CD4-positive, alpha-beta T cell treated with Interleukin-15 for 1 hour (primary cell): ENCODE results near the gene RNF214.

Source experiments
- DNase-seq: peaks from one replicate; pipeline ENCODE4 v3.0.0-alpha.2; 2020

RNF214 gene

DNA sequence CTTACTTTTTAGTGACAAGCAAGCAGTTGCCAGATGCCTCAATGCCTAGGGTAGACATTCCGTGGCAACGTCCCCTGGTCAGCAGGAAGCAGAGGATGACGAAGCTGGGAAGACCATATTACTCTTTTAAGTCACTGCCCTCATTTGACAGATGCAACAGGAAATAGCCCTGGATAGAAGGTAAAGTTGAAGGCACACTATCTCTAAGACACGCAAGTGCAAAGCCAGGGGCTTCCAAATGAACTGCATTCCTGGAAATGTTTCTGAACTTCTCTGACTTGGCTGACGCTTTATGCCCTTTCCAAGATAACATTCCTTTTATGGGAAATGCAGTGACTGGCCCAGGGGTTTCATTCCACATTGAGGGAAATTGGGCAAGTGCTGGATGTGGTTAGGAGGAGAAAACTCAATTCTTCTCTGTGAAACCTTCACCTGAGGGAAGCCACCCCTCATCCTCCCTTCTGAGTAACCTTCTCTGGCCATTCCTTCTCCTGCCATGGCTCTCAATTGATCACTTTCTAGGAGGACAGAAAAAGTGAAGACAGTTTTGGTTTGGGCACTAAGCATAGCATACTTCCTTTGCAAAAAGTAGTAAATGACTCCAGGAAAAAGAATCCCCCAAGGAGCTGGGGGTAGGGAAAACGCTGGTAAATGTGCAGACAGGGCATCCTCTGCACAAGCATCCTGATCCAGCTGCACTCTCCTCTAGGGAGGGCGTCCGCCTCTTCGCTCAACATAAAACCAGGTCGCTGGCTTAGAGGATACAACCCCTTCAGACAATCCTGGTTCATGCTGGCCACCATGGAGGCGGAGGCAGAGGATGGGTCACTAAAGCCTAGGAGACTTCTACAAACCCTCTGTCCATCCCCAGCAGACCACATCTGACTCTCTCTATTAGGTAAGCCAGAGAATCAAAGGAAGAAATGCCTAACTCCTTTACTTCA is 15.1 kb upstream of the RNF214 start:
- DNase-seq, result no peak

GRCh38 chr11:117218133-117218915 is 14.1 kb upstream of the RNF214 start:
- DNase-seq, result no peak

DNA sequence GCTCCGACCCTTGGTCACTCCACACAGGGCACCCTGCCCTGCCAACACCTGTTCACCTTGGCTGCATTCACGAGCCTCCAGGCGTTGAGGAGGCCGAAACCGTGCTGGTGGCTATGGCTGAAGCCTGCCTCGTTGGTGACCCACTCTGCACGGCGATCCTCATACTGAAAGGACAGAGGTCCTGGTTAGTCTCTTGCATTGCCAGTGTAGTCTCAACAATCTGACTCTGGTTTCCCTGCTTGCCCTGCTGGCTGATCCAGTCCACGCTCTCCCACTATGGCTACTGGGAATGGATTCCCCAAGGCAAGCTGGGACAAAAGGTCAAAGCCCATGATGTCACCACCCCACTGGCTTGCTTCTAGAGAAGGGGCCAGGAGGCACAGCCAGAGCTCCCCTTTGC is 13.5 kb upstream of the RNF214 start:
- no peak for DNase-seq

GRCh38 chr11:117219455-117219854 is 13.0 kb upstream of the RNF214 start:
- DNase-seq, result no peak

- no peak for DNase-seq
Observed at GRCh38 chr11:117219995-117220394, 12.5 kb upstream of the RNF214 start.

GRCh38 chr11:117220568-117220967 is 11.9 kb upstream of the RNF214 start:
- no peak for DNase-seq

DNA sequence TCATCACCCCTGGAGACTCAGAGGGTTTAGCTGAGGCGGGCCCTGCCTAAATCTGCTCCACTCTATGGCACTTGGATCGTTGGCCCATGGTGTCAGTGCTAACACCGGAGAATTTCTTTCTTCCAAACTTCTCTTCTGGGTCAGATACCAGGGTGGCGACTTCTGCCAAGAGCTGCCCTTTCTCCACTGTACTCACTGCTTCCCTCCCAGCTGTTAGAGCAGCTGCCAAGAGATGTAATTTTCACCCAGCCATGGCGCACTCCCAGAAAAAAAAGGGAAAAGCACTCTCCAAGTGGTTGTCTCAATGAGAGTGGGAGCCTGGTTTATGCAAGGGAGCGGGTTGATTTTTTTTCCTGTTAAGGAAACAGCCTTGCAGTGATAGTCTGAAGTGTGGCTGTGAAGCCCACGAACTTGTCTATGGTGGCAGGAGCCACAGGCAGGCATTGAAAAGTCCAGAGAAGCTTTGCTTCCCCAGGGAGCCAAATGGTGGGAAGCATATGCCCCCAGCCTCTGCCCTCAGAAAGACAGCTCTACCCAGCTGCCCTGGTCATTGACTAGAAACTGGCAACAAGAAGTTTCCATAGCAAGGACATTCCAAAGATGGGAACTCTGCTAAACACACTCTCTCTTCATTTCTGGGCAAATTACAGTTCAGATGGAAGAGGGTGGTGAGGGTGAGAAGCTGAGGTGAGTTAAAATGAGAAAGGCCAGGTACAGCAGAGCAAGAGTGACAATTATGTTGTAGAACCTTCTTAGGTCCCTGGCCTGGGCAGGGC is 11.3 kb upstream of the RNF214 start:
- no peak for DNase-seq

- no peak for DNase-seq
Observed at GRCh38 chr11:117221775-117222517, 10.5 kb upstream of the RNF214 start.

DNA sequence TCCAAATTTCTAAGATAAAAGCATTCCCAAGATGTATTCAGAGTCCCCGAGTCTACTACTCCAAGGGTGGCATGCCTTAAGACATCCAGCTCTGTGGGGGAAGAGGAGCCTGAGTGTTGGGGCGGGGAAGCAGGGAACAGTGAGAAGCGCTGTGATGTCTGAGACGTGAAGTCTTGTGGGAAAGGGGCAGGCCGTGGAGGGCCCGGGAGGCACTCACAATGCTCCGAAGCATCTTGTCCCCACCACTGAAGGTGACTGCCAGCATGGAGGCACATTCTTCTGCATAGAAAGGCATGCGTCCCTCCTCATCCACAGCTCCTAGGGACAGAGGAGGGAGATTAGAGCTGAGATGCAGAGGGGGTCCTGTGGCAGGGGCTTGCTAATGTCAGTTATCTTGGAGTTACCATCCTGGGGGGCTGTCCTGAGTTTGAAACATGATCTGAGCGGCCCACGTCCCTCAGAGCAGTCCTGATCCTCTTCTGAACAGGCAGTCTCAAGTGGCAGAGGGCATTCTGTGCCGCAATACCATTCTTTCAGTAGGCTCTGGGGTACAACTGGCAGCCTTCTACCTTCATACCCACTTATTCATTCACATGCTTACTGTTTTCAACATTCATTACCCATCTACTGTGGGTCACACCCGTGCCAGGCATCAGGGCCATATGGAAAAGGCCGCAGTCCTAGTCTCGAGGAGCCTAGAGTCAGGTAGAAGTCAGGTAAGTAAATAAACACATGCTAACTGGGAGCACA is 9.3 kb upstream of the RNF214 start:
- no peak for DNase-seq

DNA sequence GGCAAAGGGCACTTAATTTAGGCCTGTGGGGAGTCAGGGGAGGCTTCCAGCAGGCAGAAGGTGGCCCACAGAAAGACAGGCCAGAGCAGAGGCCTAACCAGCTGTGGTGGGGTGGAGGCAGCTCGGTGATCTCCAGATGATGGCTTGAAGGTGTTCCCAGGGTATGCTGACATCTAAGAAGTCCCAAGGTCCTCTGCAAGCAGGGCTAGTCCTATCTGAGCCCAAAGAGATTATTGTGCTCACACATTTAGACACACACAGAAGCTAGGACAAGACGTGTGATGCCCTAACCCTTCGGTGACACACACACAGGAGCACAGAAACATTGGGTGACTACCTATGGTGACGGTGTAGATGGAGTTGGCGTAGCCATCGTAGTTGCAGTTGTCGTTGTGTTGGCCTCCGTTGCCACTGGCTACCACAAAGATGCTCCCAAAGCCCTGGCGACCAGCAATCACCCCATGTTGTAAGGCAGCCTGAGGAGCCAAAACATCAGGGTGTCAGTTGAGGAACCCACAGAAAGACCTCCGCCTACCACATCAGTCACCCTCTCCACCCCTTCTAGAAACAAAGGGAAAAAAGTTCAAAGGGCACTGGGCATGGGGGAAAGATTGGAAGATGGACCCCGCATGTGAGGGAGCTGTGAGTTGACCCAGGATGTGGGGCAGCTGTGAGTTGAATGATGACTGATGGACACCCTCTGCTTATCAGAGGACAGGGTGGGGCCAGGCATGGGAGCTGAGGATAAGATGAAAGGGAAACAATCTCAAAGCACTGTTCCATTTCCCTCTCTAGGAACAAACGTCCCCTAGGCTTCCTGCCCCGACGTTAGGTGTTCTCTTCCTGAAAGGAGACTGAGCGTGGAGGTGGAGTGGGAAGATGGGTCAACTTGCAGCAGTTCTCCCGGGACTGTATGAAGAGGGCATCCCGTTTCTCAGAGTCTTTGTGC is 8.5 kb upstream of the RNF214 start:
- DNase-seq, result no peak

DNA sequence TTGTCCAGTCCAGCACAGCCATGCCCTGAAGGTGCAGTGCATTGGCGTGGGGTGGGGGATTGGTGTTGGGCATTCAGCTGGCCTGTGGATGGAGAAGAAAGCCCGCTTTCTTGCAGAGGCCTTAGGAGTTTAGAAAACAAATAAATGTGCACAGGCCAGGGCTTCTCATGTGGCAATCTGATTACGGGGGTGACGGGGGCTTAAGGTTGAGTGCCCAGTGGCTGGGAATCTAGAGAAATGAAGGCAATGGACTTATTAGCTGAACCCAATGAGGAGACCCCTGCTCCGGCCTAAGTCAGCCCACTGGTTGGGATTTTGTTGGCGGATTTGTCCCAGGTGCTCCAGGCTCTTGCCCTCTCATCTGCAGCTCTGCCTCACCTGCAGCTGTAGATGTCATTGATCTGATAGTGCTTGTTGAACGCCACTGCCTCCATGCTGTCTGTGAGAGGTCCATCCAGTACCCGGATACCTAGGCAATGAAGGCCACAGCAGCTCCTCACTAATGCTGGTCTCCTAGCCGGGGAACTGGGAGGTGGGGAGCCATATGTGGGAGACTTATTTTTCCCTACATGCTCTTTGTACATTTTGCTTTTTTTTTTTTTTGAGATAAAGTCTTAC is 6.8 kb upstream of the RNF214 start:
- no peak for DNase-seq

GRCh38 chr11:117226388-117227385 is 5.8 kb upstream of the RNF214 start:
- DNase-seq, result peak; percentile 67

DNA sequence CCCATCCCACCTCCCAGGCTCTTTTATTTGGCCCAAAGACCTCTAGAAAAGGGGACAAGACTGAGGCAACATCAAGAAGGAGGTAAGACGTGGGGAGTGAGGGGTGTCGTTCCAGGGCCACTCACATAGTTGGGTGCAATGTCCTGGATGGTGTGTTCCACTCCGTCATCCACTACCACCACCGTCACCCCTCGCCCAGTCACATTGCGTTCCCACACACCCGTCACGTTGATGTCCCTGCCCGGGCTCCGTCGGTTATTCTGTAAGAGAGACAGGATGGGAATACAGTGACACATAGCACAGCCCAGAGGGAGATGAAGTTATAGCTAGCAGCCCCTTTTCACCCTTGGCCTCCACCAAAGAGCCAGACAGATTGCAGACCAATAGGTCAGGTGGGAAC is 4.4 kb upstream of the RNF214 start:
- no peak for DNase-seq

GRCh38 chr11:117229411-117229810 is 3.1 kb upstream of the RNF214 start:
- no peak for DNase-seq

- DNase-seq, result no peak
Observed at GRCh38 chr11:117229931-117230285, 2.6 kb upstream of the RNF214 start.

DNA sequence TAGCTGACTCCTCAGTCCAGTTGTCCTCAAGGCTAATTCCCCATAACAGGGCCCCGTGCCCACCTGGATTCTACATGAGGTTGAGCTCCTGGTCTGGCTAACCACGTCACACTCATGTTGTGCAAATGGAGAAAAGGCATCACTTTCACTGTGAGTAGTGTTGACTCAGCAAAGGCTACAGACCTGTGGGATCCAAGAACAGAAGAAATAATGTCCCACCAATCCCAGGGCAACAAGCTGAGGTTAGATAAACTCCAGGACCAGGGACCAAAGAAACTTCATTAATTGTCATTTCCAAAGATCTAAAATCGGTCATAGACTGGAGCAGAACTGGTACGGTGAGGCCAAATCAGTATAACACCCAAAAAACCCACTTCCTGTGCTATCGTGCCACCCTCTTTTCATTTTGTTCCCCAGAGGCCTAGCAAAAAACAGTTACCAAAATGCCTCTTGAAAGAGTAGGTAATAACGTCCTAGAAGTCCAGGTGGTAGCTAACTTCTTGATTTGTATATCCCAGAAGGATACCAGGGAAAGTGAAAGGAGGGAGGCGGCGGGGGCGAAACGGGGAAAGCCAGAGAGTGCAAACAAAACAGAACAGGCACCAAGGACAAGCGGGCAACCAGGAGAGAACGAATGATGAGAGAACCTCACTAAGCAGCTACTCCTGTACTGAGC is 2.0 kb upstream of the RNF214 start:
- DNase-seq, result no peak

GRCh38 chr11:117230999-117231841 is 1.3 kb upstream of the RNF214 start:
- DNase-seq, result no peak

GRCh38 chr11:117231842-117232091 is 704 bp upstream of the RNF214 start, which contains the start of gene PCSK7:
Gene PCSK7 (minus strand): TSS chr11:117232073. CDS start chr11:117229844, 2,229 bp downstream.
- DNase-seq, result no peak
